Activated T-cell treated with anti-CD3 and anti-CD28 coated beads for 48 hours (primary cell): Measurements from ENCODE around the gene H6PD.

ENCODE experiments used
- DNase-seq: peaks from one replicate; pipeline ENCODE4 v3.0.0-alpha.2; 2020; ENCODE audit warnings: low read depth

Gene H6PD

GRCh38 chr1:9234223-9235095 is at the start of gene H6PD:
TSS of gene H6PD (plus strand) at chr1:9234774. CDS start at chr1:9244935, 10,161 bp downstream.
- peak; percentile 71 for DNase-seq

- DNase-seq, result no peak
Observed at GRCh38 chr1:9186082-9186859, 48.3 kb upstream of the H6PD start.

- DNase-seq, result no peak
Observed at GRCh38 chr1:9187004-9187403, 47.6 kb upstream of the H6PD start.

- no peak for DNase-seq
Observed at GRCh38 chr1:9190234-9190633, 44.3 kb upstream of the H6PD start.

- no peak for DNase-seq
Observed at GRCh38 chr1:9191231-9191630, 43.3 kb upstream of the H6PD start.

GRCh38 chr1:9192578-9193232 is 41.9 kb upstream of the H6PD start:
- DNase-seq, result no peak

GRCh38 chr1:9193233-9193625 is 41.3 kb upstream of the H6PD start:
- DNase-seq, result no peak

- no peak for DNase-seq
Observed at GRCh38 chr1:9194024-9194423, 40.5 kb upstream of the H6PD start.

- DNase-seq, result no peak
Observed at GRCh38 chr1:9195651-9196050, 38.9 kb upstream of the H6PD start.

GRCh38 chr1:9196129-9197040 is 38.2 kb upstream of the H6PD start:
- peak; percentile 64 for DNase-seq

- no peak for DNase-seq
Observed at GRCh38 chr1:9197186-9198099, 37.1 kb upstream of the H6PD start.

GRCh38 chr1:9198538-9199361 is 35.8 kb upstream of the H6PD start:
- DNase-seq, result no peak

- DNase-seq, result no peak
Observed at GRCh38 chr1:9200441-9200840, 34.1 kb upstream of the H6PD start.

GRCh38 chr1:9201401-9202239 is 33.0 kb upstream of the H6PD start:
- DNase-seq, result no peak

GRCh38 chr1:9202240-9202870 is 32.2 kb upstream of the H6PD start:
- no peak for DNase-seq

GRCh38 chr1:9203511-9203982 is 31.0 kb upstream of the H6PD start:
- peak; percentile 44 for DNase-seq

GRCh38 chr1:9204156-9204720 is 30.3 kb upstream of the H6PD start:
- no peak for DNase-seq

GRCh38 chr1:9207086-9207485 is 27.5 kb upstream of the H6PD start:
- DNase-seq, result no peak
